Measurements from ENCODE around the gene CYP4F12.
"Not testable (repeated sequence)": the region's sequence is repeated elsewhere in the genome, so short reads cannot be mapped to it uniquely, and the experiment has no call there.

DNA sequence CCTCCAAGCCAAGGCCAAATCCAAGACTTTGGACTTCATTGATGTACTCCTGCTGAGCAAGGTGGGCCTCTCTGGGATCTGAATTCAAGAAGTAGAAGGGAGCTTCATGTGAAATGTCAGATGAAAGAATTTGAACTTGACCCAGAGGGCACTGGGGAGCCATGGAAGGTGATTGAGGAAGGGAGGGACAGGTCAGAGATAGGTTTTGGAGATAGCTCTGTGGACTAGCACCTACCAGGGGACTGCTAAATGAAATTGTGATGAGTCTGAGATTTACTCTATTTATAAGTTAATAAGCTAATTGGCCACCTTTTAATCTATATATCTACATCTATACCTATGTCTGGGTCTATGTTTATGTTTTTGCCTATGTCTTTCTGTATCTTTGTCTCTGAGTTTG, 22.8 kb upstream of the CYP4F12 start:
- TF ChIP-seq, protein P1, sequence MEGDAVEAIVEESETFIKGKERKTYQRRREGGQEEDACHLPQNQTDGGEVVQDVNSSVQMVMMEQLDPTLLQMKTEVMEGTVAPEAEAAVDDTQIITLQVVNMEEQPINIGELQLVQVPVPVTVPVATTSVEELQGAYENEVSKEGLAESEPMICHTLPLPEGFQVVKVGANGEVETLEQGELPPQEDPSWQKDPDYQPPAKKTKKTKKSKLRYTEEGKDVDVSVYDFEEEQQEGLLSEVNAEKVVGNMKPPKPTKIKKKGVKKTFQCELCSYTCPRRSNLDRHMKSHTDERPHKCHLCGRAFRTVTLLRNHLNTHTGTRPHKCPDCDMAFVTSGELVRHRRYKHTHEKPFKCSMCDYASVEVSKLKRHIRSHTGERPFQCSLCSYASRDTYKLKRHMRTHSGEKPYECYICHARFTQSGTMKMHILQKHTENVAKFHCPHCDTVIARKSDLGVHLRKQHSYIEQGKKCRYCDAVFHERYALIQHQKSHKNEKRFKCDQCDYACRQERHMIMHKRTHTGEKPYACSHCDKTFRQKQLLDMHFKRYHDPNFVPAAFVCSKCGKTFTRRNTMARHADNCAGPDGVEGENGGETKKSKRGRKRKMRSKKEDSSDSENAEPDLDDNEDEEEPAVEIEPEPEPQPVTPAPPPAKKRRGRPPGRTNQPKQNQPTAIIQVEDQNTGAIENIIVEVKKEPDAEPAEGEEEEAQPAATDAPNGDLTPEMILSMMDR (conservative IDR thresholded peaks at IDR 0.05; ENCODE audit: low read depth in 2 of 2) = not testable (repeated sequence)
- TF ChIP-seq, protein P2, sequence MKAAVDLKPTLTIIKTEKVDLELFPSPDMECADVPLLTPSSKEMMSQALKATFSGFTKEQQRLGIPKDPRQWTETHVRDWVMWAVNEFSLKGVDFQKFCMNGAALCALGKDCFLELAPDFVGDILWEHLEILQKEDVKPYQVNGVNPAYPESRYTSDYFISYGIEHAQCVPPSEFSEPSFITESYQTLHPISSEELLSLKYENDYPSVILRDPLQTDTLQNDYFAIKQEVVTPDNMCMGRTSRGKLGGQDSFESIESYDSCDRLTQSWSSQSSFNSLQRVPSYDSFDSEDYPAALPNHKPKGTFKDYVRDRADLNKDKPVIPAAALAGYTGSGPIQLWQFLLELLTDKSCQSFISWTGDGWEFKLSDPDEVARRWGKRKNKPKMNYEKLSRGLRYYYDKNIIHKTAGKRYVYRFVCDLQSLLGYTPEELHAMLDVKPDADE (IDR thresholded peaks at IDR 0.05) = not testable (repeated sequence)
- TF ChIP-seq POLR2AphosphoS5 (IDR thresholded peaks at IDR 0.05; ENCODE audit: low read depth); EZH2phosphoT487 (IDR thresholded peaks at IDR 0.05; ENCODE audit: unreplicated experiment); EZH2 (IDR thresholded peaks at IDR 0.05; ENCODE audit: low read depth, unreplicated experiment); CREB1 (CRISPR knock-in tag; IDR thresholded peaks at IDR 0.05; ENCODE audit: low read depth): not testable (repeated sequence)
- TF ChIP-seq, protein P3, sequence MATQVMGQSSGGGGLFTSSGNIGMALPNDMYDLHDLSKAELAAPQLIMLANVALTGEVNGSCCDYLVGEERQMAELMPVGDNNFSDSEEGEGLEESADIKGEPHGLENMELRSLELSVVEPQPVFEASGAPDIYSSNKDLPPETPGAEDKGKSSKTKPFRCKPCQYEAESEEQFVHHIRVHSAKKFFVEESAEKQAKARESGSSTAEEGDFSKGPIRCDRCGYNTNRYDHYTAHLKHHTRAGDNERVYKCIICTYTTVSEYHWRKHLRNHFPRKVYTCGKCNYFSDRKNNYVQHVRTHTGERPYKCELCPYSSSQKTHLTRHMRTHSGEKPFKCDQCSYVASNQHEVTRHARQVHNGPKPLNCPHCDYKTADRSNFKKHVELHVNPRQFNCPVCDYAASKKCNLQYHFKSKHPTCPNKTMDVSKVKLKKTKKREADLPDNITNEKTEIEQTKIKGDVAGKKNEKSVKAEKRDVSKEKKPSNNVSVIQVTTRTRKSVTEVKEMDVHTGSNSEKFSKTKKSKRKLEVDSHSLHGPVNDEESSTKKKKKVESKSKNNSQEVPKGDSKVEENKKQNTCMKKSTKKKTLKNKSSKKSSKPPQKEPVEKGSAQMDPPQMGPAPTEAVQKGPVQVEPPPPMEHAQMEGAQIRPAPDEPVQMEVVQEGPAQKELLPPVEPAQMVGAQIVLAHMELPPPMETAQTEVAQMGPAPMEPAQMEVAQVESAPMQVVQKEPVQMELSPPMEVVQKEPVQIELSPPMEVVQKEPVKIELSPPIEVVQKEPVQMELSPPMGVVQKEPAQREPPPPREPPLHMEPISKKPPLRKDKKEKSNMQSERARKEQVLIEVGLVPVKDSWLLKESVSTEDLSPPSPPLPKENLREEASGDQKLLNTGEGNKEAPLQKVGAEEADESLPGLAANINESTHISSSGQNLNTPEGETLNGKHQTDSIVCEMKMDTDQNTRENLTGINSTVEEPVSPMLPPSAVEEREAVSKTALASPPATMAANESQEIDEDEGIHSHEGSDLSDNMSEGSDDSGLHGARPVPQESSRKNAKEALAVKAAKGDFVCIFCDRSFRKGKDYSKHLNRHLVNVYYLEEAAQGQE (IDR thresholded peaks at IDR 0.05; ENCODE audit: unreplicated experiment) = not testable (repeated sequence)
